Middle frontal gyrus (tissue), 1 donor: ENCODE results near the gene FAT1.

Experiments used
- DNase-seq: peaks from one replicate; pipeline ENCODE4 v3.0.0-alpha.2; 2015; ENCODE audit warnings: low spot score; ENCODE audit errors: extremely low spot score

The FAT1 gene

DNA sequence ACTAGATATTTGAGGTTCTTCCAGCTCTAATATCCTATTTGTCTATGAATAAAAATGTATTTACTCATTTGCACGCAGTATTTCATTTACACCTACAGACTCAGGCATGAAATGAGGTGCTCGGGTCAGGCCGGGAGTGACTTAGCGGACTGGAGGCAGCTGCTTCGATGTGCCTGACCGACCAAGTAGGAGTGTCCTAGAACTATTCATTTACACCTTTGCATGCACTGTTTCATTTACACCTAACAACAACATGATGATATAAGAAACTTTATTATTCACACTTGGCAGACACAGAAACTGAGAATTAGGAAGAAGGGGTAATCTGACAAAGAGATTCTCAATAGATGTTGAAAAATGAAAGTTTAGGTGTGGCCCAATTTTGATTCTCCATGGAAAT is 28.7 kb upstream of the FAT1 start:
- DNase-seq, result no peak

- no peak for DNase-seq
These were observed 26.1 kb upstream of the FAT1 start for GRCh38 chr4:186749611-186750281.

- DNase-seq, result no peak
These were observed 22.9 kb upstream of the FAT1 start for GRCh38 chr4:186746581-186746980.

- no peak for DNase-seq
These were observed 19.6 kb upstream of the FAT1 start for GRCh38 chr4:186743261-186743660.

- no peak for DNase-seq
These were observed 17.2 kb upstream of the FAT1 start for GRCh38 chr4:186740822-186741221.

DNA sequence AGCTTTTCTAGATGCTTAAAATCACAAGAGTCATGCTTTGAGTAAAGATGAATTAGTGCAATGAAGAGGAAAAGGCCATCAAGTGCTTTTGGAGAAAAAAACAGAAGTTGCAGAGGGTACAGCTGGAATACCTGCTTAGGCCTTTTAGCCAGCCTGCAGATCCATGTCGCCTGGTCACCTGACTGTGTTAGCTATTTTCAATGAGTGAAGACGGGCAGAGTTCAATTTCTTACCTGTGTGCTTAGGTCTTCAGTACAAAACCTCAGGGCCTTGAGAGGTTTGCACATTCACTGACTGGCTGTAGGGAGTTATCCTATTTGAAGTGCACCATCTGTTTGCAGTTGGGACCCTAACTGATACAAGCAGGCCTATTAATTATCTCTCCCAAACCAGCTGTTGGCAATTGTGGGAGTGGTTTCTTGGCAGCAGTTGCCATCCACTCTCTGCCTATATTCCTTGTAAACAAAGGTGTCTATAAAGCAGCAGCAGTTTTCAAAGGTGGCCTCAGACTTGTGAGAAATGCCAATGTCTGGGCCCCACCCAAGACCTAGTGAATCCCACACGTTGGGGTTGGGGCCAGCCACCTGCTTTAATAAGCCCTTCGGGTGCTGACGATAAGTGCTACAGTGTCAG is 16.3 kb upstream of the FAT1 start:
- no peak for DNase-seq

DNA sequence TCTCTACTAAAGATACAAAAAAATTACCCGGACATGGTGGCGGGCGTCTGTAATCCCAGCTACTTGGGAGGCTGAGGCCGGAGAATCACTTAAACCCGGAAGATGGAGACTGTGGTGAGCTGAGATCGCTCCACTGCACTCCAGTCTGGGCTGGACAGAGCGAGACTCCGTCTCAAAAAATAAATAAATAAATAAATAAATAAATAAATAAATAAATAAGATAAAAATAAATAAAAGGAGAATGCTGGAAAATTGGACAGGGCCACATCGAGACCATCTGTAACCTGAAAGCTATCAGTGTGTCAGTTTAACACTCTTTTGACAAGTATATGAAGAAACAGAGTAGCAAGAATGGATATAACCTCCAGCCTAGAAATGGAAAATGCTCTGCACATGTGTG is 15.7 kb upstream of the FAT1 start:
- DNase-seq, result no peak

- DNase-seq, result no peak
These were observed 14.8 kb upstream of the FAT1 start for GRCh38 chr4:186738421-186738820.

DNA sequence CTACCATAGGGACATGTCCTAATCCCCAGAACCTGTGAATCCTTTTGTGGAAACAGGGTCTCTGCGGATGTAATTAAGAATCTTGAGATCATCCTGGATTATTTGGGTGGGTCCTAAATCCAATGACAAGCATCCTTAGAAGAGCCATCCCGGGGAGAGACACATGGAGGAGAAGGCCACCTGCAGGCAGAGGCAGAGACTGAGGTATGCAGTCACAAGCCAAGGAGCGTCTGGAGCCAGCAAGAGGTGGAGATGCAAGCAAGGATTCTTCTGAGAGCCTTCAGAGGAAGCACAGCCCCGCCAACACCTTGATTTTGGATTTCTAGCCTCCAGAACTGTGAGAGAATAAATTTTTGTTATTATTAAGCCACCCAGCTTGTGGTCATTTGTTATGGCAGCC is 13.8 kb upstream of the FAT1 start:
- DNase-seq, result no peak

GRCh38 chr4:186736466-186736865 is 12.8 kb upstream of the FAT1 start:
- DNase-seq, result no peak

- DNase-seq, result no peak
These were observed 10.6 kb upstream of the FAT1 start for GRCh38 chr4:186734251-186734650.

DNA sequence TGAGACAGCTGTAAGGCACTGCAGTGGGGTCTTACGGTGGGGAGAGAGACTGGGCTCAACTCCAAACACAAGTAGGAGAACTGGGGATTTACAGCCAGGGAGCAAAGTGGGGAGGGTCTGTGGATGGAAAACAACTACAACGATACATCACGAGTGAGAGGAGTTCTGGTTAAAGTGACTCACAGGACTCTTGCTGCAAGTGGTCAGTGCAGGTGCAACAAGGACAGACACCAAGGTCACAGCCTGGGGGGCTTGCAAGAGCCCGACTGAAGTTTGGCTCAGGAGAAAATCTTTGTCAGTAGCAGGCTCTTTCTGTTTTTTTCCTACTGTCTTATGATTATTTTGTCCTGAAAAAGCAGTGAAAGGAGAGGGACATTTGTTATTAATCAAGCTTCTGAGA is 10.1 kb upstream of the FAT1 start:
- DNase-seq, result no peak

DNA sequence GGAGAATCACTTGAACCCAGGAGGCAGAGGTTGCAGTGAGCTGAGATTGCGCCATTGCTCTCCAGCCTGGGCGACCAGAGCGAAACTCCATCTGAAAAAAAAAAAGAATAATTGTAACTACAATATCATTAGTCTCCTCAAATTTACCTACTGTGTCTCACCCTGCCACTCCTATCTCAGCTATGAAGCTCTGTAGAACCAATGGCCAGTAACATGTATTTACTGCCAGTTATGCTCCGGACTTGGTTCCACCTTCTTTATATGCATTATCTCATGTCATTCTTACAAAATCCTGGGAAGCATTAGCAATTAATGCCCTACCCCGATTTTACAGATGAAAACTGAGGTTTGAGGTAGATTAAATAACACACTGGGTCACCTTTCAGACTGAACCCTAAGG is 7.0 kb upstream of the FAT1 start:
- no peak for DNase-seq

- no peak for DNase-seq
These were observed 6.2 kb upstream of the FAT1 start for GRCh38 chr4:186729856-186730255.

- DNase-seq, result no peak
These were observed 5.1 kb upstream of the FAT1 start for GRCh38 chr4:186728631-186729271.

DNA sequence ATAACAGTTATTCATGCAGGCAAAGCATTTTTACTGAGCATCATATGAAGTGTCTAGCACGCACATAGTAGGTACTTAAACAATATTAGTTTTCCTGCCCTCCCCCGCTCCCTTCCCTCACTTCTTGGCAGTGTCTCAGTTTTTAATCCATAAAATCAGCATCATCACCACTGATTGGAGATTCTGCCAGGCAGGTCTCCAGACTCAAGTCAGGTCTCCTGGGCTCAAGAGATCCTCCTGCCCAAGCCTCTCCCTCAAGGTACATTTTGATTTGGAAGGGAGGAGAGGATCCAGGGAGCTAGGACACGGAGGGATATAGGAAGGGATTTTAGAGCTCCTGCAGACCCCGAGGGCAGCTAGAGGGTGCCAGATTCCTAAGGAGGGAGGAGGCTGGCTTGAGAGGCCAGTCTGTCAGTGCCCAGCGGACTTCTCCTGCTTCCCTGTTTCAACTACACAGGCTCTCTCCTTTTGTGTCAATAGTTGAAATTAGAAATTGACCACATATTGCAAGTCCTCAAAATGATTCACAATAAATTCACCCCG is 4.4 kb upstream of the FAT1 start:
- no peak for DNase-seq

DNA sequence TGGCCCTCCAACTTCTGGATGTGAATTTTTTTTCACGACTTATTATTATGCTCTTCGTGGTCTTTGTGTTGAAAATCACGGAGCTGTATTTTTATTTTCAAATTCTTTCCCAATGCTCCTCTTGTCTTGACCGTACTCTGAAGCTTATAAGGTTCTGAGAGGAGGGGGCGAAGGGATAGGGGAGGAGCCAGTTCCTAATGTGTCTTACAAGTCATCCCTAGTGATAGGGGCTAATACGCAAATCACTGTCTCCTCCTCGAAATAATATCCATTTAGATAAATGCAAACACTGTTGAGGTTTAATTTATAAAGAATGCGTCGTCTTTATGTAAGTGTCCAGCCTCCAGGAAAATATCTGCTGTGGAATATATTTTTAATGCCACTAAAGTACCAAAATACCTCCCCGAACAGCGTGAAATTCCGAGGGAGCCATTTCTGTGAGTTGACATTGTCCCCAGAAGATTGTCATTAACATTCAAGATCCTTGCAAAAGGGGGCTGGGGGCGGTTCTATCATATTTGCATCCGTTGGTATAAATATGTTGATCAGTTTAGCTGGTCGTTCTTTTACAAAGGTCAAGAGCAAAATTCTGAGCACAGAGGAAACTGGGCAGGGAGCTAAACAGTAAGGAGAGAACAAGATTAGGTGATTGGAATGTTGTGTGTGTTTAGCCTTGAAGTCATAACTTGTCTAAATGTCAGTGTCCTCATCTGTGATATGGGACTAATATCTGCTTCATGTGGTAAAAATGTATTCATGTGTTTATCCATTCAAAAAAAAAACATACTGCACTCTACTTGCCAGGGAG is 3.7 kb upstream of the FAT1 start:
- DNase-seq, result no peak

- no peak for DNase-seq
These were observed 2.9 kb upstream of the FAT1 start for GRCh38 chr4:186726426-186727168.

- DNase-seq, result no peak
These were observed 2.1 kb upstream of the FAT1 start for GRCh38 chr4:186725469-186726425.
